Testis (tissue), 2 donors: ENCODE data around the gene ARMC2.

Experiments used
- POLR2A ChIP-seq: fragments of 450-650 bp; IDR thresholded peaks from one replicate; pipeline ENCODE4 v1.6.1; 2017; ENCODE audit warnings: antibody characterized with exemption, mild to moderate bottlenecking, moderate library complexity
- TF ChIP-seq, protein P1 (sequence below), 3 experiments: fragments of 450-650 bp in 2 of 3; fragments of 200-600 bp in 1 of 3; sonication (generic) in 1 of 3; IDR thresholded peaks; one replicate each; pipeline ENCODE4 v1.5.1; 2016 to 2019; ENCODE audit warnings: antibody characterized with exemption in 3 of 3, mild to moderate bottlenecking in 2 of 3, moderate library complexity in 1 of 3

DNA sequence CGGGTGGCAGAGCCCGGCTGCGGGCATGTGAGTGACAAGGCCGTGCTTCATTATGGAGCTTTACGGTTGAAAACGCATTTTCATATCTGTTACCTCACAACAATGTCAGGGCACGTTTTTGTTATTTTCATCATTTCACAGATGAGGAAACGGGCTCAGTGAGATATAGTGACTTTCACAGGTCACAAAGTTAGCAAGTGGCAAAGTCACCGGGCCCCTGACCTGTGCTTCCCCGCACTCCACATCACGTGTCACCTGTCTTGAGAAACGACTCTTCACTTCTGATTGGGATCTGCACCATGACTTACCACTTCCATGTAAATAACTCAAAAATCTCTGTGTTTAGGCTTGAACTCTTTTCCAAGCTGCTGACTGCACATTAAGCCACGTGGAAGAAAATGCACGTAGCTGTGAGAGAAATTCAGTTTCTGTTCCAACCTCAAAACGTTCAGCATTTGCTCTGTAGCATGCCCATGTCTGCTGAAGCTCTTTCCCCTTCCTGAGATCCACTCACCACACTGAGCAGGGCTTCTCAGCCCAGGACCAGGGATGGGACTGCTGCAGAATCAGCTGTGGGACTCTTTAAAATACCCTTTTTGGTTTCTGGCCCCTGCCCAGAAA, 107.2 kb downstream of the ARMC2 start:
- TF ChIP-seq, protein P1, sequence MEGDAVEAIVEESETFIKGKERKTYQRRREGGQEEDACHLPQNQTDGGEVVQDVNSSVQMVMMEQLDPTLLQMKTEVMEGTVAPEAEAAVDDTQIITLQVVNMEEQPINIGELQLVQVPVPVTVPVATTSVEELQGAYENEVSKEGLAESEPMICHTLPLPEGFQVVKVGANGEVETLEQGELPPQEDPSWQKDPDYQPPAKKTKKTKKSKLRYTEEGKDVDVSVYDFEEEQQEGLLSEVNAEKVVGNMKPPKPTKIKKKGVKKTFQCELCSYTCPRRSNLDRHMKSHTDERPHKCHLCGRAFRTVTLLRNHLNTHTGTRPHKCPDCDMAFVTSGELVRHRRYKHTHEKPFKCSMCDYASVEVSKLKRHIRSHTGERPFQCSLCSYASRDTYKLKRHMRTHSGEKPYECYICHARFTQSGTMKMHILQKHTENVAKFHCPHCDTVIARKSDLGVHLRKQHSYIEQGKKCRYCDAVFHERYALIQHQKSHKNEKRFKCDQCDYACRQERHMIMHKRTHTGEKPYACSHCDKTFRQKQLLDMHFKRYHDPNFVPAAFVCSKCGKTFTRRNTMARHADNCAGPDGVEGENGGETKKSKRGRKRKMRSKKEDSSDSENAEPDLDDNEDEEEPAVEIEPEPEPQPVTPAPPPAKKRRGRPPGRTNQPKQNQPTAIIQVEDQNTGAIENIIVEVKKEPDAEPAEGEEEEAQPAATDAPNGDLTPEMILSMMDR (IDR thresholded peaks at IDR 0.05): no peak
- no peak for TF ChIP-seq POLR2A
